AG09319 (cell line): Measurements from ENCODE around the gene DUSP9.

Source experiments
- DNase-seq: peaks from one replicate; pipeline ENCODE4 v3.0.0-alpha.2; 2010; ENCODE audit warnings: low read depth; ENCODE audit errors: extremely low read depth
- CTCF ChIP-seq: IDR thresholded peaks from 2 replicates; pipeline ENCODE4 v1.5.1; 2011; ENCODE audit warnings: low read depth, mild to moderate bottlenecking, inconsistent platforms, low read length, moderate library complexity

The DUSP9 gene

DNA sequence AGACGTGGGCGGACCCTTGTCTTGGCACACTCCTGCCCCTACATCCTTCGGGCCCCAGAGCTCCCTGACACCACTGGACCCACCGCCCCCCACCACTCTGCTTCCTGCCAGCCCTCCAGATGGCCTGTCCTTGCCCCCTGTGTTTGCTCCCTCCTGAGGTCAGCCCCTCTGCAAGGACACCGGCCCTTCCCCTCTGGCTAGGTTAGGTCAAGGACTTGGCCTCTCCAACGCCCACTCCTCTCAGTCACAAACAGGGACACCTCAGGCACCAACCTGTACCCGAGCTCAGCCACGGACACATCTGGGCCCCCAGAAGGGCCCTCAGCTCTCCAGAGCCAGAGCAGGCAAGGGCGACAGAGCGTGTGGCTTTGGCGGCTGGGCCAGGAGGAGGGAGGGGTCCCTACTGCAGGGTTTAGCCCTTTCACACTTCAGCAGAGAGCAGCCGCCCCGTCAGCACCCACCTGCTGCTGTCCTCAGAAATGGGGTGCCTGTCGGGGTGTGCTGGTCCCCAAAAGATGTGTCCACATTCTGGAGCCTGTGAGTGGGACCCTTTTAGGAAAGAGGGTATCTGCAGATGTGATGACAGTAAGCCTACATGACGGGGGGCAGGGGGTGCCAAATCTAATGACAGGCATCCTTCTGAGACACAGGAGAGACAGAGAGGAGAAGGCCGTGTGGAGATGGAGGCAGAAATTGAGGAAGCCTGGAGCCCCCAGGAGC is 23.5 kb upstream of the DUSP9 start:
- DNase-seq: no peak
- no peak for TF ChIP-seq CTCF

DNA sequence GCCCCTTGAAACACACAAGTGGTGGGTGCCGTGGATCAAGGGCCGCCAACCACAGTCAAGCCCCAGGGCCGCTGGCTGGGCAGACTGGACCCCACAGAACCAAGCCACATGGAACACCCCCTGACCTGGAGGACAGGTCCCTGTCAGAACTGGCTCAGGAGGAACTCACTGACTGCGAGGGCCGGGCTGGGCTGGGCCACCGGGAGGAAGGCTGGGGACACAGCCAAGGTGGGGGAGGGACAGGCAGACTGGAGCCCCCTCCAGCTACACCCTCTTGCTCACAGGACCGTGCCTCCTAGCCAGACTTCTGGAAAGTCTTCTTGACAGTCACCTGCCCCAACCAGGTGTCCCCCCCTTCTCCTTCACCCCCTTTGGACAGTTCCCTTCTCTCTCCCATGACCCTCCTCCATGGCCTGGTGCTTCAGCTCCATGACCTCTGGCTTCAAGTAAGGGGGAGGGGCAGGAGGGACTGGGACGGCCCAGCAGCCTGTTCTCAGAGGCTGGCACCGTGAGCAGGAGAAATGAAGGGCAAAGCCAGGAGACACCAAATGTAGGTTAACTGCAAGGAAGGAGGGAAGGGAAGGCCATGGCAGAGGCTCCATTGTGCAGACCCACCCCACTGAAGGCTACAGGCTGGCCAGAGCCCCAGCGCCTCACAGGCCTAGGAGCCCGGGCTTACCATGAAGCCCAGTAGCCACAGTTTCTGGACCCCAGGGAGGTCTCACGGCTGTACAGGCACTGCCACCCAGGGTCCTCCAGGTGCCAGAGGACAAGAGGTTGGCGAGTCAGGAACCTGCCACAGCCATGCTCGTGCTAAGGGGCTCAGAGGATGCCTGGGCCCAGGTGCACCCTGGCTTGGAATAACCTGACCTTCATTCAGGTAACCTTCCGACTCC is 22.6 kb upstream of the DUSP9 start:
- TF ChIP-seq CTCF: no peak
- no peak for DNase-seq

DNA sequence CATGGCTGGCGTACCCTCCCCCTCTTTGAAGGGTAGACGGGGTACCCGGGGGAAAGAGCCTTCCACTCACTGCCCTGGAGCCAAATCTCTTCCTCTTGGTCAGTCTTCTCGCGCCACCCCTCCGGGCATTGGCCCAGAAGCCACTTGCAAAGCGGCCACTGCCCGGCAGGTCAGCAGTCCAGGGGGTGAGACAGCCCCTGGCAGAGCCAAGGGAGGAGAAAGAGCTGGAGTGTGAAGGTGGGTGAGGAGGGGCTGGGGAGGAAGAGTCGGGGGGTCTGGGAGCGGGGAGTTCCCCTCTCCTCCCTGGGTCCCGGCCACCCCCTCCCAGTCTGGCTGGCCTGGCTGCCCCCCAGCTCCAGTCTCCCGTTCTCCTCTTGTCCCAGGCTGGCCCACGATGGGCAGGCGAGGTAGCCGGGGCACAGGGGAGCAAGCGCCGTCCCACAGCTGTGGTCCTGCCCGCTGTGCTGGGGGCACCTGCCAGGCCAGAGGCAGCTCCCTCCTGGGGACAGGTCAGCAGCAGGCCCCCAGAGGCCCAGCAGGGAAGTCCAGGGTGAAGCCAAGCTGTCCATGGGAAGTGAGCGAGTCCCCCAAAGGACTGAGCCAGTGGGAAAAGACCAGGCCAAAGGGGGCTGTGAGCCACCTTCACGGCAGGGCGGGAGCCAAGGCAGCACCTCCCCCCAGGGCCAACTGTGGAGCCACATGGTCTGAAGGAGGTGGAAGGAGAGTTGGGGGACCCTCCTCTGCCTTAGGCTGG is 21.6 kb upstream of the DUSP9 start:
- no peak for DNase-seq
- TF ChIP-seq CTCF: no peak

DNA sequence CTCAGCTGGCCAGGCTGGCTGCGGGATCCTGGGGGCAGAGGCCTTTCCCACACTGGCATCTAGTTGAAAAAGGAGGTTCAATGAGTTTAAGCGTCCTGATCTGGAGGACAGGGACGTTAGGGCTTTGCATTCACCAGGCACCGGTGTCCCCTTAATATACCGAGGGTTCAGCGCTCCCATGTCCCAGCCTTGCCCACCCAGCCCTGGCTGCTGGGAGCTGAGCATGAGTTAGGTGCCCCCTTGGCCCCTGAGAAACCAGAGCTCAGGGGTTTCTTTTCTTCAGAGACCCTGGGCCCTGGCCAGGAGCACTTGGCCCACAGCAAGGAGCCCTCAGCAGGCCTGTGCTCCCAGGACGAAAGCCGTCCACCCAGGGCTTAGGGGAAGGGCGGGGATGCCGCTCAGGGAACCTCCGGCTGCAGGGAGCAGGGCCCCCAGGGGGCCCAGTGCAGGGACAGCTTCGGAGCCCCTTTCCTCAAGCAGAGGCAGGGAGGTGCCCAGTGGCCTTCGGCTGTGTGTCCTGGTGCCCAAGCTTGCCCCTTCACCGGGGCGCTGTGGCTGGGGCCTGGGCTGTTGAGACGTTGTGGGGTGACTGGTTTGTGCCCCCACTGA is 20.9 kb upstream of the DUSP9 start:
- TF ChIP-seq CTCF: no peak
- no peak for DNase-seq

DNA sequence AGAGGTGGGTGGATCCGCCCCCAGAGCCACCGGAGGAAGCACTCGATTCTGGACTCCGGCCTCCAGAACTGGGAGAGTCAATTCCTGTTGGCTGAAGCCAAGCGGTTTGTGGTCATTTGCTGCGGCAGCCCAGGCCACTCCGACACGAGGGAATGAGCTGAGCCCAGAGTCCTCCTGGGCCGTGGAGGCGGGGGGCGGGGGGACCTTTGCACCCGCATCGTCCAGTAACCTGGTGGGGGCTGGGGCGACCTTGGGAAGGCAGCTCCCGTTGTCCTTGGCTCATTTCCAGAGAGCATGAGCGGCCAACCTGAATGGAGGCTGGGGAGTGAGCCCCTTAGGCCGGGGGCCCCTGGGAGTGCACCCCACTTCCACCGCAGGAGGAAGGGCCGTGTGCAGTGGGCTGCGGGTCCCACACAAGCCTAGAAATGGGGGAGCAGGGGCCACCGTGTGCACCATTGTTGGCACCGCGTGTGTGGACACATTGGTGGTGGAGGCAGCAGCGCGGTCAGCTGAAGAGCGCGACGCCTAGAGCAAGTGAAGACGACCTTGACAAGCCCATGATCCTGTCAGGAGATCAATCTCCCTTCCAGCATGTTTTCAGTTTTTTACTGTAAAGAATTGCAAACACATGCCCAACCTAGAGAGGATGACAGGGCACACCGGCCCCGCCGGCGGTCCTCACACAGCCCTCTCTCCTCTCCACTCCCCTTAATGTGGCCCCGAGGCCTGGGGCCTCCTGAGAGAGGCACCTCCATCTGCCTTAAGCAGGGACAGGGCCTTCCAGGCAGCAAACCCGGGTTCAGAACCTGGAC is 19.9 kb upstream of the DUSP9 start:
- no peak for DNase-seq
- no peak for TF ChIP-seq CTCF

DNA sequence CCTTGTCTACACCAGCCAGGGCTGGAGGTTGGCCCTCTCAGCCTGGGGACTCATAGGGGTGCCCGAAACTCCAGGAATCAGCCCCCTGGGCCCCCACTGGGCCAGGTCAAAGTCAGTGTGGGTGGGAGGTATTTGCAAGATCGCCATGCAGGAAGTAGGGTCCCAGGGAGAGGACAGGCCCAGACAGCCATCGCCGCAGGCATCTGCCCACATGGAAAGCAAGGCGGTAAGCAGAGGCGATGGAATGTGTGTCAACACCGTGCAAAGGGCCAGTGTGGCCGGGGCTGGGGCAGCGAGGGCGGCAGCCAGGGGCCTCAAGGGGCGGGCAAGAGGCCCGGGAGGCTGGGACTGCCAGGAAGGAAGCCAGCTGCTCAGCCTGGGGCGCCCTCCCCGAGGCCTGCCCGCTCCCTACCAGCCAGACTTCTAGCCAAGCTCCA is 19.3 kb upstream of the DUSP9 start:
- TF ChIP-seq CTCF: no peak
- DNase-seq: no peak
